Testis (tissue), 2 donors: Measurements from ENCODE around the gene SIVA1.

Experiments
- CTCF ChIP-seq, 3 experiments: fragments of 450-650 bp in 2 of 3; fragments of 200-600 bp in 1 of 3; sonication (generic) in 1 of 3; IDR thresholded peaks; one replicate each; pipeline ENCODE4 v1.5.1; 2016 to 2019; ENCODE audit warnings: antibody characterized with exemption in 3 of 3, mild to moderate bottlenecking in 2 of 3, moderate library complexity in 1 of 3
- POLR2A ChIP-seq: fragments of 450-650 bp; IDR thresholded peaks from one replicate; pipeline ENCODE4 v1.6.1; 2017; ENCODE audit warnings: antibody characterized with exemption, mild to moderate bottlenecking, moderate library complexity

GRCh38 chr14:104757681-104758392 is 4.9 kb downstream of the SIVA1 start:
- no peak for TF ChIP-seq POLR2A
- no peak for TF ChIP-seq CTCF (IDR thresholded peaks at IDR 0.05)
